HUES64 (cell line): ENCODE measurements around the gene SEMA3G.

Experiments
- H3K27ac ChIP-seq: 2 replicates; pipeline ENCODE4 v1.7.0; 2013; ENCODE audit warnings: low read depth, low read length, inconsistent platforms
- H3K27me3 ChIP-seq: 2 replicates; pipeline ENCODE4 v1.6.1; 2013; ENCODE audit warnings: mild to moderate bottlenecking, low read length; ENCODE audit not compliant: insufficient read depth
- H3K36me3 ChIP-seq: 2 replicates; pipeline ENCODE4 v1.6.1; 2013; ENCODE audit warnings: mild to moderate bottlenecking, low read length; ENCODE audit not compliant: insufficient read depth
- H3K4me1 ChIP-seq: 2 replicates; pipeline ENCODE4 v1.6.1; 2013; ENCODE audit warnings: mild to moderate bottlenecking, low read length, moderate library complexity; ENCODE audit not compliant: insufficient read depth
- H3K4me3 ChIP-seq: 2 replicates; pipeline ENCODE4 v1.5.1; 2013; ENCODE audit warnings: mild to moderate bottlenecking, low read length, moderate library complexity
- H3K9ac ChIP-seq: 2 replicates; pipeline ENCODE4 v1.6.1; 2013; ENCODE audit warnings: mild to moderate bottlenecking, low read depth, low read length
- H3K9me3 ChIP-seq: 2 replicates; pipeline ENCODE4 v1.6.1; 2013; ENCODE audit warnings: low read depth, low read length; ENCODE audit not compliant: insufficient read depth
- WGBS: fragments of 150-250, 120-280 bp; methylation state at CpG from one replicate; pipeline ENCODE4 v1.1.7; 2013; ENCODE audit warnings: missing lambda C conversion rate; 5-methylcytosine and 5-hydroxymethylcytosine counted together

The SEMA3G gene

DNA sequence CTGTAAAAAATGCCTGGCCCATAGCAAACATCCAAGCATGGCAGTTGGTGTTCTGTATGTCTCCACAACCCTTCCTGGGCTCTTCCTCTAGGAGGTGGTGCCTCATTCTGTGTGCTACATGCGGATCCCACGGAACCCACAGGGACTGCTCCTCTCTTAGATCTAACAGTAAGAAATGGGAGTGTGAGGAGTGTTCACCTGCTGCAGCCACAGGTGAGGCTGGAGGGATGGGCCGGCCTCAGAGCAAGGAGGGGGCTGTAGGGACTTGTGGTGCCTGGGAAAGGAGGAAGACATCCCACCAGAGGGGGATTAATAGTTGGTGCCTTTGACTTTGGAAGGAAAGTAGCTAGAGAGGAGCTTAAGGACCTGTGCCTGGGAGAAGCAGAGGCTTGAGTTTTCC lies 22.2 kb downstream of the SEMA3G start:
- Histone ChIP-seq H3K36me3 (no peaks in the 10 kb centered on the region), H3K27me3 (no peaks in the 10 kb centered on the region), H3K9me3 (no peaks in the 10 kb centered on the region), H3K4me3 (no peak overlapping the region), H3K9ac (no peak overlapping the region), H3K27ac (no peak overlapping the region), H3K4me1 (no peaks in the 10 kb centered on the region)
- WGBS: 95% methylated on average over 3 of the region's 3 CpGs

DNA sequence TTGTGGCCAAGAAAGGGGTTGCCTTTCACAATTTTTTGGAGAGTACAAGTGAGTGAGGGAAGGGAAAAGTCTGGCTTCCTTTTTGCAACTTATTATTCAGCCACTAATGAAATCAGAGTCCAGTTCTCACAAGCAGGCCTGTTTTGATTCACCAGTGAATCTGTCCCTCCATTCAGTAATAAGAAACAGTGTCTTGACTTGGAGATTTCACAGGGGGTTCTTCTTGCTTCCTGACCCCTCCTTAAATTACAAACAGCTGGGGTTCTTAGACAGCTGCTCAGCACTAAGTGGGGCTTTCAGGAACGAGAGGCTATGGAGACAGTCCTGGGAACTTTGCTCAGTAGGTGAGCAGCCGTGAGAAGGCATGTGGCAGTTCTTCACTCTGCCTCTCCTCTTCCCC lies 24.5 kb downstream of the SEMA3G start:
- Histone ChIP-seq H3K36me3 (no peaks in the 10 kb centered on the region), H3K9me3 (no peaks in the 10 kb centered on the region), H3K27me3 (no peaks in the 10 kb centered on the region), H3K4me1 (no peaks in the 10 kb centered on the region), H3K4me3 (no peak overlapping the region), H3K27ac (no peak overlapping the region), H3K9ac (no peak overlapping the region)
- 89% methylated on average over 2 of the region's 2 CpGs for WGBS

DNA sequence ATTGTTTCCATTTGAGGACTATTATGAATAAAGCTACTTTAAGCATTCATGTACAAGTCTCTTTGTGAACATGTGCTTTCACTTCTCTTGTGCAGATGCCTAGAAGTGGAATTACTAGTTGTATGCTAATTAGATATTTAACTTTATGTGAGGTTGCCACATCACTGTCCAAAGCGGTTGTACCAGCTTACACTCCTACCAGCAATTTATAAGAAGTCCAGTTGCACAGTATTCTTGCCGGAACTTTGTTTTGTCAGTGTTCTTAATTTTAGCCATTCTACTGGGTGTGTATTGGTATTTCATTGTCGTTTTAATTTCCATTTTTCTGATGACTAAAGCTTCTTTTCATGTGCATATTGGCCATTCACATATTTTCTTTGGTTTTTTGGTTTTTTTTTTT lies 29.1 kb downstream of the SEMA3G start:
- WGBS: 95% methylated on average over 2 of the region's 3 CpGs
- no peaks in the 10 kb centered on the region; the same call in 1 of the 2 replicates for H3K36me3 ChIP-seq
- H3K9me3 ChIP-seq: no peaks in the 10 kb centered on the region
- peaks cover 7% of the 10 kb centered on the region; the same call in 1 of the 2 replicates for H3K4me1 ChIP-seq
- no peak overlapping the region for H3K27ac ChIP-seq
- H3K4me3 ChIP-seq: no peak overlapping the region
- H3K27me3 ChIP-seq: peaks cover 2% of the 10 kb centered on the region; the same call in 1 of the 2 replicates
- no peak overlapping the region for H3K9ac ChIP-seq

- H3K9ac ChIP-seq: no peak overlapping the region
- no peaks in the 10 kb centered on the region for H3K9me3 ChIP-seq
- H3K27ac ChIP-seq: no peak overlapping the region
- H3K4me3 ChIP-seq: peak overlapping the region; percentile 83
- H3K4me1 ChIP-seq: peaks cover 11% of the 10 kb centered on the region; the same call in 1 of the 2 replicates
- WGBS: 96% methylated on average over 8 of the region's 8 CpGs
- peaks cover 2% of the 10 kb centered on the region; the same call in 1 of the 2 replicates for H3K27me3 ChIP-seq
- H3K36me3 ChIP-seq: peaks cover 53% of the 10 kb centered on the region
Observed at GRCh38 chr3:52408466-52408865, 36.4 kb downstream of the SEMA3G start.

DNA sequence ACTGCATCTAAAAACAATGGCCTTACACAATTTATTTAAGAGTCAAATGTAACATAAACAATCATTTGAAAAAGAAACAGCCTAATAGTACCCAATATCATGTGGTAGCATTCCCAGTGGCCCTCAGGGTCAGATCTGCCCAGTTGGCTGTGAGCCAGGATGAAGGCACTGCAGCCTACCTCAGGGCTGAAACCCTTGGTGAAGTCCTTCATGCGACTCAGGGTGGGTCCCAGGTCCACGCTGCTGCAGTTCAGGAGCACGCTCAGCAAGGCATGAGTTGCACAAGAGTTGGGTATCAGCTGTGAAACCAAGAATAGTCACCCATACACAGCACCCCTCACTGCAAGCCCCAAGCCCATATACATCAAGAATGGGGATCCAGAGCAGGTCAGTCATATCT lies 37.1 kb downstream of the SEMA3G start:
- H3K27ac ChIP-seq: no peak overlapping the region
- H3K4me1 ChIP-seq: peaks cover 11% of the 10 kb centered on the region; the same call in 1 of the 2 replicates
- peaks cover 2% of the 10 kb centered on the region; the same call in 1 of the 2 replicates for H3K27me3 ChIP-seq
- no peak overlapping the region for H3K4me3 ChIP-seq
- 97% methylated on average over 3 of the region's 3 CpGs for WGBS
- no peak overlapping the region for H3K9ac ChIP-seq
- peaks cover 60% of the 10 kb centered on the region for H3K36me3 ChIP-seq
- H3K9me3 ChIP-seq: no peaks in the 10 kb centered on the region

DNA sequence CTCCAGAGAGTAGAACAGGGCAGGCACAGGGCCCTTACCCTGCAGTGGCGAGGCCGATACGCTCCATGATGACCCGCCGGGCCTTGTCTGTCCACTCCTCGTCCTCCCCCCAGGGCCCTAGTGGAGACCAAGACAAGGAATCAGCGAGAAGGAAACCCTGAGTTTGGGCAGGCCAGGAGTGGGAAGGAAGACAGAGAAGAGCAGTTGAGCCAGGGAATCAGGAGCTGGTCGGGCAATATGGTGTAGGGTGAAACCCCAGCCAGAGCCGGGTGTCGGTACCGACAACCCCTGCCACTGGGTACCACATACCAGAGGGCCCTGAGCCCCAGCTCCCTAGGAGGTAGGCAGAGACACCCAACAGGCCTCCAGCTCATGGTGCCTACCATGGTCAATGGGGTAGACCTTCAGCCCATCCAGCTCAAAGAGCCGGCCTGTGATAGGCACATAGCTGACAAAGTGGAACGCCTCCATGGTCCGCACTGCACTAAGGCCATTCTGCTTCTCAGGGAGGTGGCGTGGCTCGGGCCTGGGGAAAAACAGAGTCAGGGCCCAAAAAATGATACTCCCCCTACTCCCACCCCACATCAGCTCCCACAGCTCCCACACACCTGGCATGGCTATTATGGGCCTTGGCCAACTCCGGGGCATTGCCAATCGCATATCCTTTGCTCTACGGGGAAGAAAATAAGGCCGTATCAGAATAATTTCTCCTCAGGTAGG lies 38.0 kb downstream of the SEMA3G start:
- no peaks in the 10 kb centered on the region for H3K9me3 ChIP-seq
- H3K27me3 ChIP-seq: peaks cover 2% of the 10 kb centered on the region; the same call in 1 of the 2 replicates
- no peak overlapping the region for H3K27ac ChIP-seq
- H3K9ac ChIP-seq: no peak overlapping the region
- no peak overlapping the region for H3K4me3 ChIP-seq
- 97% methylated on average over 20 of the region's 20 CpGs for WGBS
- peaks cover 68% of the 10 kb centered on the region for H3K36me3 ChIP-seq
- H3K4me1 ChIP-seq: peaks cover 11% of the 10 kb centered on the region; the same call in 1 of the 2 replicates

- 95% methylated on average over 11 of the region's 11 CpGs for WGBS
- Histone ChIP-seq H3K36me3 (peaks cover 75% of the 10 kb centered on the region), H3K4me3 (no peak overlapping the region), H3K4me1 (peaks cover 7% of the 10 kb centered on the region; the same call in 1 of the 2 replicates), H3K9ac (no peak overlapping the region), H3K27ac (no peak overlapping the region), H3K27me3 (no peaks in the 10 kb centered on the region), H3K9me3 (no peaks in the 10 kb centered on the region)
Observed at GRCh38 chr3:52406231-52406661, 38.7 kb downstream of the SEMA3G start.

- Histone ChIP-seq H3K4me1 (peaks cover 4% of the 10 kb centered on the region; the same call in 1 of the 2 replicates), H3K27me3 (no peaks in the 10 kb centered on the region), H3K27ac (no peak overlapping the region), H3K36me3 (peaks cover 80% of the 10 kb centered on the region), H3K9ac (no peak overlapping the region), H3K4me3 (no peak overlapping the region), H3K9me3 (no peaks in the 10 kb centered on the region)
- WGBS: 93% methylated on average over 4 of the region's 4 CpGs
Observed at GRCh38 chr3:52405601-52406110, 39.2 kb downstream of the SEMA3G start.

DNA sequence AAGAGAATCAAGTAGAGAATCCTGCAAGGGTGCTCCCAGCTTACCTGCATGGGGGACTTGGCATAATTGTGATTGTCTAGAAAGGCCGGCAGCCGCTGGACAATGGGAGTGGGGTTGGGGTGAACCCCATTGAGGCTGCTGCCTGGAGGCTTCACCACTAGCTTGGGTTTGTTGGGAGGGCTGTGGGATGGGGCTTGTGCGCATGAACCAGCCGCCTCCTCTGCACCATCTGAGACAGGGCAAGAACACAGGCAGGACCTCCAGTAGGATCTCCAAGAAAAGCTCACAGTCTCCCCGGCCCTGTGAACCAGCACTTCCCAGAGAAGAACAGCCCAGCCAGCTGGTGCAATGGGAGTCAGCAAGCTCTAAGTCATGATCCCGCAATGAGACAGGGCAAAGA lies 39.8 kb downstream of the SEMA3G start:
- no peaks in the 10 kb centered on the region for H3K27me3 ChIP-seq
- H3K4me1 ChIP-seq: peaks cover 4% of the 10 kb centered on the region; the same call in 1 of the 2 replicates
- H3K9ac ChIP-seq: no peak overlapping the region
- no peak overlapping the region for H3K27ac ChIP-seq
- H3K9me3 ChIP-seq: no peaks in the 10 kb centered on the region
- H3K4me3 ChIP-seq: no peak overlapping the region
- 93% methylated on average over 6 of the region's 6 CpGs for WGBS
- peaks cover 82% of the 10 kb centered on the region for H3K36me3 ChIP-seq

DNA sequence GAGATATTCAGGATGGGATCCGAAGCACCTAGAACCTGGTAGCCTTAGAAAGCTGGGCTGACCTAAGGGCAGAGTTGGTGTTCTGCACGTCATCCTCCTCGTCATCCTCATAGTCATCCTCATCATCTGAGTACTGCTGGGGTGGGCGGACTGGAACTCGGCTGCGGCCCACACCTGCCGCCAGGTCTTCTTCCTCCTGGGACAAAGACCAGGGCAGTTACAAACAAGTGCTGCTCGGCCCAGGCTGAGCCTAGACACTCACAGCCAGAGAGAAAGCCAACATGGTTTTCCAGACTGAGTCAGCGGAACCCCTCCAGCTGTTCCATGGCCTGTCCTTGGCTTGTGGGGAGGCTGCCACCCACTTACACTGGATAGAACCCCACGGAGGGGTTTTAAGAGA lies 40.5 kb downstream of the SEMA3G start:
- Histone ChIP-seq H3K4me1 (peaks cover 4% of the 10 kb centered on the region; the same call in 1 of the 2 replicates), H3K27ac (no peak overlapping the region), H3K9ac (no peak overlapping the region), H3K4me3 (no peak overlapping the region), H3K9me3 (no peaks in the 10 kb centered on the region), H3K36me3 (peaks cover 82% of the 10 kb centered on the region), H3K27me3 (no peaks in the 10 kb centered on the region)
- 93% methylated on average over 10 of the region's 10 CpGs for WGBS

GRCh38 chr3:52403955-52404354 lies 40.9 kb downstream of the SEMA3G start:
- peaks cover 2% of the 10 kb centered on the region; the same call in 1 of the 2 replicates for H3K4me1 ChIP-seq
- no peaks in the 10 kb centered on the region for H3K27me3 ChIP-seq
- 93% methylated on average over 3 of the region's 3 CpGs for WGBS
- H3K36me3 ChIP-seq: peaks cover 82% of the 10 kb centered on the region
- H3K9ac ChIP-seq: no peak overlapping the region
- no peaks in the 10 kb centered on the region for H3K9me3 ChIP-seq
- H3K4me3 ChIP-seq: no peak overlapping the region
- no peak overlapping the region for H3K27ac ChIP-seq
